ENCODE data around the gene ABLIM2.
A peak's percentile ranks its signal among the peaks of the same experiment; 100 is the strongest.

The ABLIM2 gene

GRCh38 chr4:8158710-8159536 lies at the start of gene ABLIM2:
Gene ABLIM2, minus strand, starts transcription at chr4:8158813. Its CDS starts 124 bp downstream, at chr4:8158689.
- DNase-seq (ENCODE audit: low read depth) = peak; percentile 98

- no peak for DNase-seq (ENCODE audit: low read depth)
Observed at GRCh38 chr4:8207314-8207713, 48.7 kb upstream of the ABLIM2 start.

- no peak for DNase-seq (ENCODE audit: low read depth)
Observed at GRCh38 chr4:8205749-8206611, 47.4 kb upstream of the ABLIM2 start.

- DNase-seq (ENCODE audit: low read depth) = no peak
Observed at GRCh38 chr4:8205241-8205707, 46.7 kb upstream of the ABLIM2 start.

GRCh38 chr4:8204576-8205227 lies 46.1 kb upstream of the ABLIM2 start:
- DNase-seq (ENCODE audit: low read depth) = no peak

GRCh38 chr4:8203817-8204216 lies 45.2 kb upstream of the ABLIM2 start:
- DNase-seq (ENCODE audit: low read depth) = no peak

- DNase-seq (ENCODE audit: low read depth) = no peak
Observed at GRCh38 chr4:8203052-8203401, 44.4 kb upstream of the ABLIM2 start.

- DNase-seq (ENCODE audit: low read depth) = no peak
Observed at GRCh38 chr4:8202108-8203051, 43.8 kb upstream of the ABLIM2 start.

- no peak for DNase-seq (ENCODE audit: low read depth)
Observed at GRCh38 chr4:8201321-8201781, 42.7 kb upstream of the ABLIM2 start.

- DNase-seq (ENCODE audit: low read depth) = no peak
Observed at GRCh38 chr4:8200302-8200975, 41.8 kb upstream of the ABLIM2 start.

- DNase-seq (ENCODE audit: low read depth) = no peak
Observed at GRCh38 chr4:8199594-8200301, 41.1 kb upstream of the ABLIM2 start.

GRCh38 chr4:8198906-8199593 lies 40.4 kb upstream of the ABLIM2 start, which contains the start of gene SH3TC1:
Gene SH3TC1, plus strand, starts transcription at chr4:8199290. Its CDS starts 5,905 bp downstream, at chr4:8205195.
- peak; percentile 49 for DNase-seq (ENCODE audit: low read depth)

GRCh38 chr4:8198206-8198905 lies 39.7 kb upstream of the ABLIM2 start:
- DNase-seq (ENCODE audit: low read depth) = no peak

- no peak for DNase-seq (ENCODE audit: low read depth)
Observed at GRCh38 chr4:8197521-8197920, 38.9 kb upstream of the ABLIM2 start.

GRCh38 chr4:8195841-8196458 lies 37.3 kb upstream of the ABLIM2 start:
- DNase-seq (ENCODE audit: low read depth) = no peak

GRCh38 chr4:8195431-8195830 lies 36.8 kb upstream of the ABLIM2 start:
- no peak for DNase-seq (ENCODE audit: low read depth)

GRCh38 chr4:8194306-8195242 lies 36.0 kb upstream of the ABLIM2 start:
- DNase-seq (ENCODE audit: low read depth) = no peak
